Ishikawa (cell line): Measurements from ENCODE around the gene TSPAN16.

Source experiments
- CEBPB ChIP-seq: IDR thresholded peaks from 2 replicates; pipeline ENCODE4 v1.6.1; 2012
- CREB1 ChIP-seq: IDR thresholded peaks from 2 replicates; pipeline ENCODE4 v1.6.1; 2012; ENCODE audit warnings: low read depth
- EGR1 ChIP-seq: IDR thresholded peaks from 2 replicates; pipeline ENCODE4 v1.6.1; 2012
- EP300 ChIP-seq: IDR thresholded peaks from 2 replicates; pipeline ENCODE4 v1.6.1; 2012; ENCODE audit warnings: borderline replicate concordance
- FOXM1 ChIP-seq: IDR thresholded peaks from 2 replicates; pipeline ENCODE4 v1.6.1; 2012; ENCODE audit warnings: low read depth, borderline replicate concordance
- NFIC ChIP-seq: IDR thresholded peaks from 2 replicates; pipeline ENCODE4 v1.6.1; 2012
- RAD21 ChIP-seq: IDR thresholded peaks from 2 replicates; pipeline ENCODE4 v1.6.1; 2012; ENCODE audit warnings: low read depth
- REST ChIP-seq: IDR thresholded peaks from 2 replicates; pipeline ENCODE4 v1.6.1; 2012; ENCODE audit warnings: low read depth, mild to moderate bottlenecking
- TAF1 ChIP-seq: IDR thresholded peaks from 2 replicates; pipeline ENCODE4 v1.6.1; 2012; ENCODE audit warnings: low read depth, mild to moderate bottlenecking
- TCF12 ChIP-seq: IDR thresholded peaks from 2 replicates; pipeline ENCODE4 v1.6.1; 2012; ENCODE audit warnings: low read depth
- TEAD4 ChIP-seq: IDR thresholded peaks from 2 replicates; pipeline ENCODE4 v1.6.1; 2012
- YY1 ChIP-seq: IDR thresholded peaks from 2 replicates; pipeline ENCODE4 v1.6.1; 2012; ENCODE audit warnings: low read depth
- ZBTB7A ChIP-seq: IDR thresholded peaks from 2 replicates; pipeline ENCODE4 v1.6.1; 2012; ENCODE audit warnings: low read depth
- TF ChIP-seq, protein P1 (sequence below): IDR thresholded peaks from 2 replicates; pipeline ENCODE4 v1.6.1; 2012
- TF ChIP-seq, protein P2 (sequence below): IDR thresholded peaks from 2 replicates; pipeline ENCODE4 v1.6.1; 2012

Gene TSPAN16

DNA sequence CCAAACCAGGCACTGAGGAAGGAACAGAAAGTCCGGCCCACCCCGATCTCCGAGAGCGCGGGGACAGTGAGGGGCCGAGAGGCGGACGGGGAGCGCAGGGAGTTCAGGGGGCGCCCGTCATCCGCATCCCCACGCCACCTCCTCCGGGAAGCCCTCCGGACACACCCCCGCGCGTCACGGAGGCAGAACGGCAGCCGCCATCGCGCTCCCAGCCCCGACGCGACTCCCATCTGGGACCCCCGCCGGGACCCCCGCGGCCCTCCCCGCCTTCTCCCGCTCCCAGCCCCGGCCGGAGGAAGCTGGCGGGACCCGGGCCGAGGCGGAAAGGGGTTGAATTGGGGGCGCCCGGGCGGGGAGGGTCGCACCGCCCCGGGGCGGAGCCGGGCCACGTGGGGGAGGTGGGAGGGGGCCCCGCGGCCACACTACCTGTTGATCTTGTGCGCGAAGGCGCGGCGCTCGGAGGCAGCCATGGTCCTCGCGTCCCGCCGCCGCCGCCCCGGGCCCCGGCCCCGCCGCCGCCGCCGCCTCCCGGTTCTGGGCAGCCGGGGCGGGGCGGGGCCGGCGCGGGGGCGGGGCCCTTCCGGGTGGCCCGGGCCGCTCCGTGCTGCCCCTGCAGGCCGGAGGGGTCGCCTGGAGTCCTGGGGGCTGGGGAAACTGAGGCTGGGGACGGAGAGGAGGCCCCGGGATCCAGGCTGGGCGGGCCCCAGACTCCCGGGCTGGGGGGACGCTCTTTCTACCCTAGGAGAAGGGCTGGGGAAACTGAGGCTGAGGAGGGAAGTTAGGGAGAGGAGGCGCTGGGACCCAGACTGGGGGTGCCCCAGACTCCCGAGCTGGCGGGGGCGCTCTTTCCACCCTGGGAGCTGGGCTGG lies 33.8 kb upstream of the TSPAN16 start, which contains the start of gene DOCK6:
TSS of gene DOCK6 (minus strand) at position 554 of the 869 bp plus-strand sequence. CDS start at position 470, 84 bp downstream.
- TF ChIP-seq YY1 (0 out of 2 replicates have a peak, but pooled peaks have one; percentile 54), EP300 (no peak), TCF12 (peak; percentile 41; the same call in 1 of the 2 replicates), FOXM1 (no peak), ZBTB7A (peak; percentile 90)
- TF ChIP-seq, protein P1, sequence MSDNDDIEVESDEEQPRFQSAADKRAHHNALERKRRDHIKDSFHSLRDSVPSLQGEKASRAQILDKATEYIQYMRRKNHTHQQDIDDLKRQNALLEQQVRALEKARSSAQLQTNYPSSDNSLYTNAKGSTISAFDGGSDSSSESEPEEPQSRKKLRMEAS, result peak; percentile 35; the same call in 1 of the 2 replicates
- TF ChIP-seq, protein P2, sequence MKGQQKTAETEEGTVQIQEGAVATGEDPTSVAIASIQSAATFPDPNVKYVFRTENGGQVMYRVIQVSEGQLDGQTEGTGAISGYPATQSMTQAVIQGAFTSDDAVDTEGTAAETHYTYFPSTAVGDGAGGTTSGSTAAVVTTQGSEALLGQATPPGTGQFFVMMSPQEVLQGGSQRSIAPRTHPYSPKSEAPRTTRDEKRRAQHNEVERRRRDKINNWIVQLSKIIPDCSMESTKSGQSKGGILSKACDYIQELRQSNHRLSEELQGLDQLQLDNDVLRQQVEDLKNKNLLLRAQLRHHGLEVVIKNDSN, result peak; percentile 68; the same call in 1 of the 2 replicates

DNA sequence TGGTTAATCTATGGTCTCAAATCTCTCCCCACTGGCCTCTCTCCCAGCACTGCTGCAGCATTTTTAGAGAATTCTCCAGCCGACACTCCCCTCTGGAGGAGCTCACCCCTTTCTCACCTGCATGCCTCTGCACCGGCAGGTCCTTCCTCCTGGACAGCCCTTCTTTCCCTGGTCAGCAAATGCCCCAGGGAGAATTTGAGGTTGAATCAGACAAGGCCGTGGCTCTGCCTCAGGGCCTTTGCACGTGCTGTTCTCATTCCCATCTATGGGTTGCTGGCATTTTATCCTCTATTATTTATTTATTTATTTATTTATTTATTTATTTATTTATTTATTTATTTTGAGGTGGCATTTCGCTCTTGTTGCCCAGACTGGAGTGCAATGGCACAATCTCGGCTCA lies 32.2 kb upstream of the TSPAN16 start:
- TF ChIP-seq REST (no peak), CEBPB (no peak), TCF12 (no peak), EP300 (no peak), NFIC (no peak), YY1 (no peak), RAD21 (no peak), FOXM1 (no peak), ZBTB7A (no peak), CREB1 (no peak), TAF1 (no peak)
- TF ChIP-seq, protein P1, result no peak
- TF ChIP-seq, protein P2, result no peak

- TF ChIP-seq, protein P2, result peak; percentile 95
- TF ChIP-seq ZBTB7A (no peak), FOXM1 (no peak), EGR1 (peak; percentile 14; the same call in 1 of the 2 replicates), TCF12 (peak; percentile 53; the same call in 1 of the 2 replicates)
- TF ChIP-seq, protein P1, result peak; percentile 99
Measured at GRCh38 chr19:11264452-11265176, 31.3 kb upstream of the TSPAN16 start.

- TF ChIP-seq CEBPB (no peak), CREB1 (no peak), TEAD4 (no peak), ZBTB7A (no peak), FOXM1 (no peak), REST (no peak), TAF1 (no peak), NFIC (no peak), EP300 (no peak), EGR1 (no peak), RAD21 (no peak), YY1 (no peak)
- TF ChIP-seq, protein P1, result no peak
- TF ChIP-seq, protein P2, result no peak
Measured at GRCh38 chr19:11265177-11265784, 30.7 kb upstream of the TSPAN16 start.
